K562 (cell line): ENCODE data around the gene XPA. TPM values are rescaled to one million over a fixed set of nuclear protein-coding genes. Genes with fewer than 3 reads are reported as not detected.
A peak's percentile ranks its signal among the peaks of the same experiment; 100 is the strongest.

Experiments used
- ASH1L ChIP-seq: fragments of 450-650 bp; IDR thresholded peaks from 2 replicates; pipeline ENCODE4 v1.6.1; 2018; ENCODE audit warnings: borderline replicate concordance, mild to moderate bottlenecking, low read depth; ENCODE audit not compliant: partially characterized antibody
- BRCA1 ChIP-seq, 2 experiments: fragments of 450-650 bp in 1 of 2; sonication (generic) in 1 of 2; formaldehyde crosslinking in 1 of 2; IDR thresholded peaks; 2 replicates each; pipeline versions ENCODE4 v1.5.0 to v1.6.1; 2017 to 2020; ENCODE audit warnings: mild to moderate bottlenecking in 1 of 2, missing genetic modification reagents in 1 of 2
- CHAMP1 ChIP-seq: fragments of 450-650 bp; IDR thresholded peaks from 2 replicates; pipeline ENCODE4 v1.6.1; 2016; ENCODE audit warnings: mild to moderate bottlenecking
- CREB3L1 ChIP-seq: fragments of 450-650 bp; IDR thresholded peaks from 2 replicates; pipeline ENCODE4 v1.6.1; 2014; ENCODE audit warnings: low read depth, mild to moderate bottlenecking, moderate library complexity, borderline replicate concordance
- GABPB1 ChIP-seq: sonication (generic); formaldehyde crosslinking; IDR thresholded peaks from 2 replicates; pipeline ENCODE4 v1.8.0; 2022; ENCODE audit warnings: mild to moderate bottlenecking, missing genetic modification reagents
- MYBL2 ChIP-seq, 2 experiments: fragments of 450-650 bp in 1 of 2; sonication (generic) in 1 of 2; formaldehyde crosslinking in 1 of 2; IDR thresholded peaks; 2 replicates each; pipeline versions ENCODE4 v1.6.1 to v1.8.1; 2017 to 2022; ENCODE audit warnings: borderline replicate concordance in 1 of 2, inconsistent platforms in 1 of 2, low read depth in 1 of 2, mild to moderate bottlenecking in 1 of 2, missing genetic modification reagents in 1 of 2, moderate library complexity in 1 of 2
- PHF8 ChIP-seq: fragments of 200-600 bp; sonication (generic); IDR thresholded peaks from 2 replicates; pipeline ENCODE4 v1.6.1; 2012; ENCODE audit warnings: mixed run types, mild to moderate bottlenecking, inconsistent platforms, low read length, moderate library complexity, borderline replicate concordance
- SETDB1 ChIP-seq: IDR thresholded peaks from one replicate; pipeline ENCODE4 v1.6.1; 2012; ENCODE audit warnings: low read length, control low read depth, inconsistent platforms
- TAF1 ChIP-seq: IDR thresholded peaks from 2 replicates; pipeline ENCODE4 v1.6.1; 2011; ENCODE audit warnings: mild to moderate bottlenecking, low read length, moderate library complexity; ENCODE audit not compliant: insufficient read depth, control insufficient read depth, severe bottlenecking; ENCODE audit errors: extremely low read depth
- TAF9B ChIP-seq: fragments of 450-650 bp; IDR thresholded peaks from 2 replicates; pipeline ENCODE4 v1.6.1; 2018; ENCODE audit warnings: mild to moderate bottlenecking; ENCODE audit not compliant: partially characterized antibody
- TAL1 ChIP-seq: fragments of 450-650 bp; IDR thresholded peaks from 2 replicates; pipeline ENCODE4 v1.6.1; 2016; ENCODE audit warnings: mild to moderate bottlenecking
- TCF3 ChIP-seq: sonication (generic); formaldehyde crosslinking; IDR thresholded peaks from 2 replicates; pipeline ENCODE4 v1.4.0; 2020; ENCODE audit warnings: mild to moderate bottlenecking, missing genetic modification reagents
- TRIM28 ChIP-seq: fragments of 450-650 bp; IDR thresholded peaks from 2 replicates; pipeline ENCODE4 v1.6.1; 2017
- UBTF ChIP-seq, 2 experiments: IDR thresholded peaks; 2 replicates each; pipeline ENCODE4 v1.6.1; 2012; ENCODE audit warnings: improper control_type of control experiment in 2 of 2, low read depth in 2 of 2, low read length in 2 of 2, borderline replicate concordance in 1 of 2
- ZNF124 ChIP-seq: sonication (generic); formaldehyde crosslinking; IDR thresholded peaks from 2 replicates; pipeline ENCODE4 v1.8.1; 2022; ENCODE audit warnings: missing genetic modification reagents
- ZNF3 ChIP-seq: fragments of 250-450 bp; sonication (Bioruptor Pico); IDR thresholded peaks from 2 replicates; pipeline ENCODE4 v1.5.0; 2021; ENCODE audit warnings: mild to moderate bottlenecking, moderate library complexity
- ZNF316 ChIP-seq: fragments of 450-650 bp; IDR thresholded peaks from 2 replicates; pipeline ENCODE4 v1.6.1; 2016
- polyA plus RNA-seq, 8 experiments: library from polyadenylated mRNA; depleted of rRNA in 4 of 8; stranded (reverse) in 5 of 8; unstranded in 3 of 8; fragments of >200 nt; fragmentation: Nextera tagmentation in 2 of 8; fragmentation: Illumina TruSeq in 1 of 8; extraction: Ambion mirVana in 2 of 8; extraction: Trizol in 1 of 8; gene quantifications; 2 replicates each; pipeline versions ENCODE4 v1.2.1 to v1.2.3, GENCODE V29; 2011 to 2014; ENCODE audit warnings: inconsistent platforms in 1 of 8, missing spikeins in 1 of 8
- total RNA-seq, 7 experiments: library from RNA; depleted of rRNA in 6 of 7; stranded (reverse); fragments of >200 nt in 6 of 7; fragmentation: Illumina TruSeq in 2 of 7; extraction: Trizol in 2 of 7; gene quantifications; 2 replicates each; pipeline versions ENCODE4 v1.2.1 to v1.2.3, GENCODE V29; 2011 to 2021; ENCODE audit warnings: low replicate concordance in 1 of 7

XPA gene
- total and polyA plus RNA-seq, 9 of the 15 experiments (the other 6 are each of a cell fraction or from before 2014, with no cell fraction given), result 5.1 to 18.2 (median 14.1) TPM

- no peak for TF ChIP-seq ZNF3 (CRISPR knock-in tag)
- TF ChIP-seq BRCA1 (IDR thresholded peaks at IDR 0.05), result no peak
- no peak for TF ChIP-seq BRCA1 (CRISPR knock-in tag; IDR thresholded peaks at IDR 0.05)
- TF ChIP-seq TRIM28, result peak; percentile 30; the same call in 1 of the 2 replicates
- TF ChIP-seq SETDB1, result no peak
- TF ChIP-seq PHF8, result peak; percentile 97
- peak; percentile 47 to 48; a peak in 2 of 4 replicates for TF ChIP-seq UBTF (IDR thresholded peaks at IDR 0.05; ENCODE audit: borderline replicate concordance in 1 of 2, low read depth in 2 of 2, low read length in 2 of 2)
- TF ChIP-seq TAF9B, result no peak
- no peak for TF ChIP-seq CHAMP1
- peak; percentile 73 for TF ChIP-seq TAF1
- TF ChIP-seq CREB3L1, result peak; percentile 37; the same call in 1 of the 2 replicates
- peak; percentile 57 for TF ChIP-seq ZNF316
- no peak for TF ChIP-seq TAL1
- peak; percentile 18; the same call in 1 of the 2 replicates for TF ChIP-seq TCF3 (CRISPR knock-in tag)
- peak; percentile 66; the same call in 1 of the 2 replicates for TF ChIP-seq GABPB1 (CRISPR knock-in tag)
- no peak for TF ChIP-seq ASH1L
- no peak for TF ChIP-seq ZNF124 (CRISPR knock-in tag)
- TF ChIP-seq MYBL2 (IDR thresholded peaks at IDR 0.05; ENCODE audit: low read depth), result no peak
- no peak for TF ChIP-seq MYBL2 (CRISPR knock-in tag; IDR thresholded peaks at IDR 0.05; ENCODE audit: borderline replicate concordance)
These were observed at the start of gene XPA (continued) for GRCh38 chr9:97696803-97697601.
